ENCODE results near the gene DHRS3.

Gene DHRS3

DNA sequence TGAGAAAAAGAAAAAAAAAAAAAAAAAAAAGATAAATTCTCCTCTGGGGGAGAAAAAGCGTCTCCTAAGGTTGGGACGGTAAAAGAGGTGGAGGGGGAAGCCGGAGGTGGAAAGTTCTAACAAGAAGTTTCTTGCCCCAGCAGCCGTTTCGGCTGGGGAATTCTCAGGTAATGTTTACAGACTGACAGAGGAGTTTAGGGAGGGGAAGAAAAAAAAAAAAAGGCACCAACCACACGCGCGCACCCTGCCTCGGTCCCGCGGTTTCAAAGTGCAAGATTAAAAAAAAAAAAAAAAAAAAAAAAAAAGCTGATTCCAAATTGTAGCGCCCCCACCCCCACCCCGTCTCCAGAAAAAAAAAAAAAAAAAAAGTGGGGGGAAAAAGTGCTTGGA is 504 bp downstream of the DHRS3 start:
- no peak for DNase-seq (ENCODE audit: low read depth in 3 of 3)

DNA sequence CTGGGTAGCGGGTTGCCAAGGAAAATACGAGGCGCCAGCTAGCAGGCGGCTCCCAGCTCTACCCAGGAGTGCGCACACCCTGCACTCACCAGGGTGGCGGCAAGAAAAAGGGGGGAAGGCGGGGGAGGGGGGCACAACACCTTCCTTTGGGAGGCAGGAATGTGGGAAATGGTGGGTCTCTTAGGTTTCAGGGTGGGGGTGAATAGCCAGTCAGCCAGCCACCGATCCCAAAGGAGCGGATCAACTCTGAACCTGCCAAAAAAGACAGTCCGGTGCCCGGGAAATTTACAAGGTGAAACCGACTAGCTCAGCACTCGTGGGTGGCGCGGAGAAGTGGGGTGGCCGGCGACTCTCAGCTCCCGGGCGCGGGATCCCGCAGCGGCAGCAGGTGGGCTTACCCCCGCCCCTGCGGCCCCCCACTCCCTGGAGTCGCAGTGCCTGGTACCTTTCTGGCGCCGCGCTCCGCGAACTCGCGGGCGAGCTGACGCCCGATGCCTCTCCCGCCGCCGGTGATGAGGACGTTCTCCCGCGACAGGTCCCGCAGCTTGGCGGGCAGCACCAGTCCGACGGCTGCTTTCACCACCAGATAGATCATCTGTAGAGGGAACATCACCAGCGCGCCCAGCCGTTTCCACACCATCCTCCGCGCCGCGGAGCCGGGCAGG is 1.2 kb downstream of the DHRS3 start:
- DNase-seq (ENCODE audit: low read depth in 3 of 3), result no peak

DNA sequence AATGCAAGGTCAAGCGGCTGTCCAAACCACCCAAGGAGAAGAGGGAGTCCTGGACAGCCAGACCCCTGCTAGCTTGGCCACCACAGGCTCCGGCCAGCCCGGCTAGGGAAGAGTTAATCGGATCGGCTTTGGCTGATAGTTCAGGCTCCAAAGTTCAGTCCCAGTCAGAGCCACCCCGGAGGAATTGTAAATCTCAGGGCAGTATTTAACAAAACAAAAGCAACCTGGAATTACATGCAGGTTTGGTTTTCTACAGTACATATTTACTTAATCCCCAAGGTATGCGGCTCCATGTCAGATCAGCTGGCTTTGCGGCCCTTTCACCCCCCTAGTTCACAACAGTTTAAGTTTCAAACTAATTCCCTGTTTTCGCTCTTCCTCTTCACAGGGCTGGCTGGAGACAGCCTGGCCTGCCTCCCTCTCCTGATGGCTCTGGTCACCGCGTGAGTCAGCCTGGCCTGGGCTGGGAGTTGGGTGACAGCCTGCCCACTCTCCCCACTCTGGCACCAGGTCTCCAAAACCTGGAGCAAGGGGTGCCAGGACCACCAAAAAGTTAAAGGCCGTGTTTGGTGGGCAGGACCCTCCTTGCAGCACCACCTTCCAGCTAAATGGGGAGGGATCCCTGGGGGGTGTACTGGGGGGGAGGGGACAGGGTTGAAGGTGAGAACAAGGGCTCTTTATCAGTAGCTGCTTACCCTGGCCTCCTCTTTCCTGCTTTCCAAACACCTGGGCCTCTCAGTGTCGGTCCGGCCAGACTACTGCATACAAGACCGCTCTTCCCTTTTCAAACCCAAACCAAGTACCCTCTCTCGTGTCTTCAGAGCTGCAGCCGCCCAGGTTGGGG is 1.9 kb downstream of the DHRS3 start:
- DNase-seq (ENCODE audit: low read depth in 3 of 3), result no peak

DNA sequence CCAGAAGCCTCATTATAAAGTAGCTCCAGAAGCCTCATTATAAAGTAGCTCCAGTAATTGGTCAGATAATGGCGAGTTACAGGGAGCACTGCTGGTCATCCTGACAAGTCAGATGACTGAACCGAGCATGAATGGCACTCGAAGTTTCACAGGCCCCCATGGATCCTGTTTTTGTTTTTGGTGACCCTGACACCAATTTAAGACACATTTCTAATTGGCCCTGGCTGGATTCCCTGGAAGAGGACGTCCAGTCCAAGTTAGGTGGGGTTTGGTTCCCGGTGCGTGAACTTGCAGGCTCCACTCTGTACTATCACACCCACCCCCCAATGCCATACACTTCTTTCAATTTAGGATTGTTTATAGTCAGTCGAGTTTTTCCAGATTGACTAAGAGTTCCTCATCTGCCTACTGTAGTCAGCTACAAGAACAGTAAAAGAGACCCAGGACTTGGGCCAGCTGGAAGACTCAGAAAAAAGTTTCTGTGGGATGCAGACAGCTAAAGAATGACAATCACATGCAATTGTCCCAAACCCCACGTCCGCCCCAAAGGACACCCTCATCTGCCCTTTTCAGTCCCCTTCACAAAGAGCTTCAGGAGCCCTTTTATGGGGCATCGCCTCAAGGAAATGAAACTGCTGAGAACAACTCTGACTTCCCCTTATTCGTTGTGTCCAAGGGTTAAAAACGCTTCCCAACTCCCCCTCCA is 2.7 kb downstream of the DHRS3 start:
- no peak for DNase-seq (ENCODE audit: low read depth in 3 of 3)

DNA sequence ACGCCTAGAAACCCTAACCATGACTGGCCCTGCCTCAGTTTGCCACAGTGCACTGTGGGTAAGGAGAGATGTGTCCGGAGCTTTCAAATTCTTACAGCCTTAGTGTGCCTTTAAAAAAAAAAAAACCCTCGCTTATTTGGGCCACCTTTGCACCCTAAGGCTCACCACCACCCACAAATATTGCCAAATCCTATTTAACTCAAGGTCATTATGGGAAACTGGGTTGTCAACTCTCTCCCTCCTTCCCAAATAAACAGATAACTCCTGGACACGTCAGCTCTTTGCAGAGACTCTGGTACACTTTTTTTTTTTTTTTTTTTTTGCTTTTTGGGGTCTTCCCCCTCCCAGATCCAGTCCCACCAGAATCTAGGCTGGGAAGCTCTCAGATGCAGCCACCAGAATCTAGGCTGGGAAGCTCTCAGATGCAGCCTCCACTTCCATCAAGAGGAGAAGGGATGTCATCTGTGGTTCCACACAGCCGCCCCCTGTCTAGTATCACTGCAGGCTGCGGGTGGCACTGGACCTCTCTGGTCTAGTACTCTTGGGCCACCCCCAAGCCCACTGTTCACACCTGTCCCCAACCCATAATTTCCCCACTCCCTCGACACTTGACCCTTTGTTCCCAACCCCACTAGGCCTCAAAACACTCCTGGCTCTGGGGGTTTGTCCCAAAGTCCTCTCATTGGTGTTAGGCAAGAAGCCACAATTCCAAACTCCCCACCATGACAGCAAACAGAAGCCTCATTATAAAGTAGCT is 3.4 kb downstream of the DHRS3 start:
- no peak for DNase-seq (ENCODE audit: low read depth in 3 of 3)

DNA sequence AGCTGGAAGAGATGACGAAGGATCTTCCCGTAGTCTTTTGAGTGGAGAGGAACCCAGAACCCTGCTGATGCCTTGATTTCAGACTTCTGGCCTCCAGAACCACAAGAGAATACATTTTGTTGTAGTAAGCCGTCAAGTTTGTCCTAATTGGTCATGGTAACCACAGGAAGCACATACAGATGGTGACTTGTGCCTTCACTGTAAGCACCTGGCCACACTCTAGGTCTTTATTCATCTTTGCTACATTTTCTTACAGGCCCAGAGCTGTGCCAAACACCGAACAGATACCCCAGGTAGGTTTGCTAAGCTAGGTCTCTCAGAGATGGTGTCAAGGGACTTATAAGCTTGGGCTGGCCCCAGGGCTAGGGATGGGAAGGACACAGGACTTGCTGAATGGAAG is 4.8 kb downstream of the DHRS3 start:
- DNase-seq (ENCODE audit: low read depth in 3 of 3), result no peak

DNA sequence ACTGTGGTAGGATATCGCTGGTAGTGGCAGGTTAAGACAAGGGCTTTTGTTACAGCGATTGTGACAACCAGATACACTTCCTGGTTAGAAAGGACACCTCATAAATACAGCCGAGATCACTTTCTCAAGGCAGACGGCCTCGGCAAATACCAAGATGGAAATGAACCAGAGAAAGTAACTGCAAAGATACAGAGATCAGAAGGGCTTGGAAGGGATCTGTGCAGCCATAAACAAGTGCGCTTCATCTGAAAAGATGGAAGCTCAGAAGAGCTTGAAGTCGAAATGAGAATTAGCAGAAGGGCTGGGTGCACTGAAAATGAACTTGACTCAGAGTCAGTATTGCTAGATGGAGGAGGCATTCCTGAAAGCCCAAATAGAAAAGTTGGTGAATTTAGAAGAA is 7.1 kb downstream of the DHRS3 start:
- DNase-seq (ENCODE audit: low read depth in 3 of 3), result no peak

DNA sequence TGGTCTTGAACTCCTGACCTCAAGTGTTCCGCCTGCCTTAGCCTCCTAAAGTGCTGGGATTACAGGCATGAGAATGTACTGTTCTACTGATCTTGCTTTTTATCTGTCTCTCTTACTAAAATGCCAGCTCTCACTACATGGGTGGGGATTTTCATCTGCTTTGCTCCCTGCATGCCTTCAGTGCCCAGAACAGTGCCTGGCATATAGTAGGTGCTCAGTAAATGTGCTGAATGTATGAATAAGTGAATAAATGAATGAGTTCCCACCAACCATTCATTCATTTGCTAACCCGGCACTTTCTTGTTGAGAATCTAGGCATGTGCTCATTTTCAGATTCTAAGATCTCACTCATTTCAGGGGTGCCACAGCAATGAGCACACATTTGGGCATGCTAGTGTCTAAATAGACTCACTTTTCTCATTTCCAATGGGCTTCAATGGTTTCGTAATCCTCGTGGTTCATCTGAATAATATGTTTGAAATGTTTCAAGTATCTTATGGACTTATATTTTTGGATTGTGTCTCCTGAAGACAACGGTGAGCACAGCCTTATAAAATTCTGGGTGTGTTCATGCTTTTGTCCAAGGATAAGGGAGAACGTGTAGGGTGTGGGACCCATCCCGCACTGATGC is 7.6 kb downstream of the DHRS3 start:
- no peak for DNase-seq (ENCODE audit: low read depth in 3 of 3)

DNA sequence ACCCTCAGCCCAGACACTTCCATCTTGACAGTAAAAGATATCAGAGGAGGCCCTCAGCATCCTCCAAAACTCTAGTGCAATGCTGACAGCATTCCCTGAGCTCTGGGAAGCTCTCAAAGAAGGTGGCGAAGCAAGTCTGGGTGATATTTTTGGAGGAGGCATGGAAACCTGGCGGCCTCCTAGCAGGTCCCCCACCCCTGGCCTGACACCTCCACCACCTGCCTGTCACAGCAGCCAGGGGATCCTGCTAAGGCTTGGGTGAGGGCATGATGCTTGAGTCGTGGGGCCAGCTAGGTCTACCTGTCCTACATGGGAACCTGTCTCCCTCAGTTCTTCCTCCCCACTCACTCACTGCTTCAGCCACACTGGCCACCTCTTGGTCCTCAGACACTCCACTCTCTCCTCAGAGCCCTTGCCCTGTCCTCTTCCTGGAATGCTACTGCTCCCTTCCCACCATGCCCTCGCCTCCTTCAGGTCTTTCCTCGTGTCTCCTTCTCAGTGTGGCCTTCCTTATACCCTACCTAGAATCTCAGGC is 8.5 kb downstream of the DHRS3 start:
- no peak for DNase-seq (ENCODE audit: low read depth in 3 of 3)

DNA sequence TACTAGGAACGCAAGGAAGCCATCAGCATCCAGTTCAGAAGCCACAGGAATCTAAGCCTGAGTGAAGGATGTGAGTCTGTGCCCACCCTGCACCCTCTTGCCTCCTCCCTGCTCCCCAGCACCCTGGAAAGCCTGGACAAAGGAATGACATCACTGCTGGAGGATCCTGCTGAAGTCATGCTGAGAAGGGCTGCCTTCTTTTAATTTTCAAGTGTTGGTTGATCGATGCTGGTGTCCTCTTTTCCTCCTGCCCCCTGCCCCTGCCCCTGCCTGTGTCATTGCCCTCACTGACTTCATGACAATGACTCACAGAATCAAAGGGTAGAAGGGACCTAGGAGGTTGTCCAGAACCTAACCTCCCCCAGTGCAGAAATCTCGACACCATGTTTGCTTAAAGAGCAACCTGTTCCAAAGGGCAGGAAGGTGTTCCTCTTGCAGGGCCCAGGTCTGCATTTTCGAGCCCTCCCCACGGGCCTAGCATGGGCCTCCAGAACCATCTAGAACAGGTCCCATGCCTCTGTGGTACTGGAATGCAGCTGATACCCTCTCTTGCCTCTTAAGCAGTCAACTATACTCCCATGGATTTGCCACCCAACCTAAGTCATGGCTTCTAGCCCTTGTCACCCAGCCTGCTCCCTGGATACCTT is 9.6 kb downstream of the DHRS3 start:
- no peak for DNase-seq (ENCODE audit: low read depth in 3 of 3)

DNA sequence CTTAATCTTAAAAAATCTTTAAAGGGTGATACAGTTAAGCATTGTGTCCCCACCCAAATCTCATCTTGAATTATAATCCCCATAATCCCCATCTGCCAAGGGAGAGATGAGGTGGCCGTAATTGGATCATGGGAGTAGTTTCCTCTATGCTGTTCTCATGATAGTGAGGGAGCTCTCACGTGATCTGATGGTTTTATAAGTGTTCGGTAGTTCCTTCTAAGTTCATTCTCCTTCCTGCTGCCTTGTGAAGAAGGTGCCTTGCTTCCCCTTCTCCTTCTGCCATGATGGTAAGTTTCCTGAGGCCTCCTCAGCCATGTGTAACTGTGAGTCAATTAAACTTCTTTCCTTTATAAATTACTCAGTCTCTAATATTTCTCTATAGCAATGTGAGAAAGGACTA is 10.7 kb downstream of the DHRS3 start:
- no peak for DNase-seq (ENCODE audit: low read depth in 3 of 3)

DNA sequence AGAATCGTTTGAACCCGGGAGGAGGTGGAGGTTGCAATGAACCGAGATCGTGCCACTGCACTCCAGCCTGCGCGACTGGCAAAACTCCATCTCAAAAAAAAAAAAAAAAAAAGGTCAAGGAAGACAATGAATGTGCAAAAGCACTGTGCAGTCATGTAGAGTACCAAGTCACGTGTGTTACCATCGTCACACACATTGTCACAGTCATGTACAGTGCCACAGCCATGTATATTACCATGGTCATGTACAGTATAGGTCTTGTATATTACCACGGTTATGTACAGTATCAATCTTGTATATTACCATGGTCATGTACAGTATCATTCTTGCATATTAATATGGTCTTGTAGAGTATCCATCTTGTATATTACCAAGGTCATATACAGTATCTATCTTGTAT is 13.0 kb downstream of the DHRS3 start:
- no peak for DNase-seq (ENCODE audit: low read depth in 3 of 3)

DNA sequence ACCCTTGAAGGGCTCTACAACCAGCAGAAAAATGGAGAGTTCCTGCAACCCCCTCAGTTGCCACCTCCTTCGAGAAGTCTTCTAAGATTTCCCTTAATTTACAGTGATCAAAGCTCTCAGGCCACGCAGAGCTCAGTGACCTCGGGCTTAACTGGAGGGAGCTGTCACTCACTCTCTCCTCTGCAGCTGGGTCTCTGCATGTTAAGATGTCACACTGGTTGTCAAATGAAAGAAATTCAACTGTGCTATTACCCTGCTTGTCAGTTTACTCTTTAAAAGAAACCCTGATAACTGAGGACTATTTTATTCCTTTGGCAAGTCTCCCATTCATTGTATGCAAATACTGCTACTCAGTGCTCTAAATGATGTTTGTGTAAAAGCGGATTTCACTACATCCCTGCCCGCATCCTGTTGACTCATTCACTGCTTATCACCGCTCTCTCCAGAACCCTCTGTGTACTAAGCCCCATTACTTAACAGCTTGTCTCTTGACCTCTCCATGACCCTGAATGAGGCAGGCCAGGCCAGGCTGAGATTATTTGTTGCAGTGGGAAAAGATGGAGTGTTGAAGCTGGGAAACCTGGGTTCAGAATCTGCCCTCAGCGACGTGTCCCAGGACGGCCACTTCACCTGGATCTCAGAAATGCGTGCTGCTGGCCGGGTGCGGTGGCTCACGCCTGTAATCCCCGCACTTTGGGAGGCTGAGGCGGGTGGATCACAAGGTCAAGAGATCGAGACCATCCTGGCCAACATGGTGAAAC is 13.7 kb downstream of the DHRS3 start:
- peak; percentile 37 to 59 (median 57) for DNase-seq (ENCODE audit: low read depth in 3 of 3)

DNA sequence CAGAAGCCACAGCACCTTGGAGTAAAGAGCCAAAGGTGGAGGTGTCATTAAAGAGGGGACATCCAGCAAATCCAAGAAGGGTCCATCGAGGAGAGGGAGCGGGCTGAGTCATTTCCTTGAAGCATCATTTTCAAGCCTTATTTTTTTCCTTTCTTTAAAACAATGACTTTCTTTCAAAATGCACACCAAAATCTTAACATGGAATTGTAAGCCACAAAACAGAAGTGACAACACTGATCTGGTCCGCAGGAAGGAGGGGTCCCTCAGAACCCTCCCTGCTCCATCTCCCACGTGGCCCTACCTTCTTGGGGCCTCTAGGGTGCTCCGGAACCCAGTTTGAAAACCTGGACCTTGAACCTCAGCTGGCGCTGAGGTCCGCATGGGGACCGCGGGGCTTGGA is 14.8 kb downstream of the DHRS3 start:
- no peak for DNase-seq (ENCODE audit: low read depth in 3 of 3)

DNA sequence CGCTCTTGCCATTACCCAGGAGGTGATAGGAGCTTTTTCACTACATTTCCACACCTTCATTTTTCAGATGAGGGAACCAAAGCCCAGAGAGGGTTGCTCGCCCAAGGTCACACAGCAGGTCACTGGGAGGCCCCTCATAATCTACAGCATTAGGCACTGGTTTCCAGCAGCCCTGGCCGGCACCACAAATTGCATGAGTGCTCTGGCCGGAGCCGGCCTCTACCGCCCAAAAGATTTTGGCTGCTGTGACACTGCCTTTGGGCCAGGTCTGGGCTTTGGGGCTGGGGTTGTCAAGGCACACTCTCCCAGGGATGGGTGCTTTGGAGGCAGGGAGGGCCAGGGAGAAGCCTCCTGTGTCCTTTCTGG is 15.4 kb downstream of the DHRS3 start:
- no peak for DNase-seq (ENCODE audit: low read depth in 3 of 3)

DNA sequence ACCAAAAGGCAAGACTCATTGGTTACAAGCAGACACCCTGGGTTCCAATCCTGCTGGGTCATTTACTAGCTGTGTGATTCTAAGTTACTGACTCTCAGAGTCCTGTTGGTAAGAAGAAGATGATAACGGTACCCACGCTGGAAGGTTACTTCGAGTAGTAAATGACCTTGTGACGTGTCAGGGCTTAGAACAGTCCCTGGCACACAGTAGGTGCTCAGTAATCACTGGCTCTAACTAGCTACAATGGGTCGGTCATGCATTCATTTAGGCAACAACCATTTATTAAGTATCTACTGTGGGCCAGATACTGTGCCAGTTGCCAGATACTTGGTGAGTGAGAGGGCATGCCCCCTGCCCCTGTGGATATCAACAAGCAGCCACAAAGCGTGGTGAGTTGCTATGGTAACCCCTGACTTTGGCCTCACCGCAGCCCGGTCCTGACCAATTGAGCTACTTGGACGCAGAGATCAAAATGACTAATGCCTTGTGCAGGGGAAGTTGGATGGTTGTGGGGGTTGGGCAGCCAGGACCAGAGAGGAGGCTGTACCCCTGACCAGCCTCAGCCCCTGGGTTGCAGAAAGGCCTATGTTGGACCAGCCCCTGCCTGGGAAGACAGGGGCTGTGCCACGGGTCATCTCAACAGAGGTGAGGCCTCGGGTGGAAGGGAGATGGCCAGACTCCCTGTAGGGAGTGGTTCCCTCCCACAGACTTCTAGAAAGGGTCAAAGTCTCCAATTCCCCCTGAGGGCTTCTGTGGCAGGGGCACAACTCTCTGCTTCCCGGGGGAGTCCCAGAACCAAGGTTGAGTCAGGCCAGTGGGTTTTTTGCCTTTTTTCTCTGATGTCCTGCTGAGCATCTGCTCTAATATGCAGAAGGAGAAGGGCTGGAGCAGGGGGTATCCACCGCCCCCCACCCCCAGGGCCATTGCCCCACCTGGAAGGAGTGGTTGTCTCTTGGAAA is 16.0 kb downstream of the DHRS3 start:
- no peak for DNase-seq (ENCODE audit: low read depth in 3 of 3)

DNA sequence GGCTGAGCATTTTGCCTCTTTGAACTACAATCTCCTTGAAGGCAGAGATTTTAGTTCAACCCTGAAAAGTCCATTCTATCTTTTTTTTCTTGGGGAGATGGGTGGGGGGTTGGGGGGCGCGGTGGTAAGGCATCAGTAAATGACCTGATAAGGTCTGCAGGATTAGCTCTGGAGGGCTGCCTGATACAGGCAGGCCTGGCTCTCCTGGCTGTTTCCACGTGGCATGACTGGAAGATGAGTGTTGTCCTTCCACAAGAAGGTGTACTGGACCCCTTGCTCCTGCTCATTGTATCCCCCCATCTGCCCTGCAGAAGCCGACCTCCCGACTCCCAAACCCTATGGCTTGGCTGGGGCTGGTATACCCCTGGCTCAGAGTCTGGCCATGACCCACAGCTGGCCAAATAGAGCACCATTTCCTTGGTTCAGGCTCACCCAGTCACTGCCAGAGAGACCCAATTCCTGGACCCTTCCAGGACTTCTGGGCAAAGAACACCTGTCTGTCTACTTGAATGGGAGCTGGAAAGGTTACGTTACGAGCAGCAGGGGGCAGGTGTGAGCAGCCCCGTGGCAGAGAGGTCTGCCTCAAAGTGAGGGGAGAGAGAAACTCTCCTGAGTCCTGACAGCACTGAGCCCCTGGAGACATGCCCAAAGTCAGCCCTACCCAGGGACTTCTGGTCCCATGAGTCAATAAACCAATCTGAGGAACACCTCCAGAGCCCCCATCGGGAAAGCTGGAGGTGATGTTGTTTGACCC is 17.0 kb downstream of the DHRS3 start:
- DNase-seq (ENCODE audit: low read depth in 3 of 3), result no peak

DNA sequence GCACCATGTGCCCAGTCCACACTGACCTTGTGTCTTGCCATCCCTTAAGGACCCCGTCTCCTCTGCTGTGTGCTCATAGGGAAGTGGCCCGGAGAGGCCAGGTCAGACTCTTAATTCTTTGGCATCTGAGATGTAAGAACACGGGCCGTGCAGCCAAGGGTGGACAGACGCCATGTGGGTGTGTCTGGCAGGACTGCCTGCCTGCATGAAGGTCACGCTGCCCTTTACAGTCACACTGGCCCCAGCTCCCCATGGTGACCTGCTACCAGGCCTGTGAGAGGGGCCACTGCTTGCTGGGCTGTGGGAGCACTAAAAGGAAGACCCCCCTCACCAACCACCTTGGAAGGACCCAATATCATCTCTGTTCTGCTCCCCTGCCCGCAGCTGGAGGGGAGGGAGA is 17.7 kb downstream of the DHRS3 start:
- no peak for DNase-seq (ENCODE audit: low read depth in 3 of 3)
